Upper lobe of right lung (tissue), 1 donor: ENCODE data around the gene TTYH1. TPM values are rescaled to one million over a fixed set of nuclear protein-coding genes. Genes with fewer than 3 reads are reported as not detected.

Experiments used
- ATAC-seq: fragments of 200-7000 bp; cut with Tn5 transposase; one replicate; pipeline ENCODE4 v1.9.1; 2020; ENCODE audit warnings: mild to moderate bottlenecking, moderate library complexity
- DNase-seq: peaks from one replicate; pipeline ENCODE4 v3.0.0-alpha.2; 2020
- H3K27ac ChIP-seq: fragments of 200-600 bp; one replicate; pipeline ENCODE4 v1.8.0; 2022
- H3K27me3 ChIP-seq: fragments of 200-600 bp; one replicate; pipeline ENCODE4 v1.8.0; 2022; ENCODE audit warnings: mild to moderate bottlenecking
- H3K36me3 ChIP-seq: fragments of 200-600 bp; one replicate; pipeline ENCODE4 v1.8.0; 2022
- H3K4me1 ChIP-seq: fragments of 200-600 bp; one replicate; pipeline ENCODE4 v1.8.0; 2022
- H3K4me3 ChIP-seq: fragments of 200-600 bp; one replicate; pipeline ENCODE4 v1.8.0; 2022; ENCODE audit warnings: mild to moderate bottlenecking
- H3K9me3 ChIP-seq: fragments of 200-600 bp; one replicate; pipeline ENCODE4 v1.8.0; 2022
- CTCF ChIP-seq: fragments of 200-600 bp; IDR thresholded peaks from one replicate; pipeline ENCODE4 v1.8.0; 2022; ENCODE audit warnings: antibody characterized with exemption
- intact Hi-C: fragments of 100-400 bp; cut with DNase I; formaldehyde crosslinking; loops from one replicate; pipeline ENCODE4 v1.11.0; 2022
- total RNA-seq: library from RNA; stranded (reverse); fragmentation: NEBNext Ultra II Directional; extraction: Animal tissue kit (Norgen Biotek cat#: 25700); gene quantifications from one replicate; pipeline ENCODE4 v1.2.1, GENCODE V29; 2021
- donor health status: DM: no; HTN: yes; CAD: no; lungs with severe emphysema.

Gene TTYH1
- total RNA-seq, 1 donor from 2014 or later = not detected

- Histone ChIP-seq H3K9me3 (no peaks in the 10 kb centered on the region), H3K27me3 (peaks cover 59% of the 10 kb centered on the region), H3K27ac (no peak overlapping the region), H3K4me1 (no peaks in the 10 kb centered on the region), H3K36me3 (no peaks in the 10 kb centered on the region), H3K4me3 (no peak overlapping the region)
- ATAC-seq = no peak
- DNase-seq = no peak
- intact Hi-C loops = no loop called here
- TF ChIP-seq CTCF = no peak
Measured at GRCh38 chr19:54412877-54413276, 2.4 kb upstream of the TTYH1 start.

GRCh38 chr19:54414156-54414555 is 1.1 kb upstream of the TTYH1 start:
- ATAC-seq = no peak
- no peaks in the 10 kb centered on the region for H3K9me3 ChIP-seq
- no peaks in the 10 kb centered on the region for H3K36me3 ChIP-seq
- H3K27me3 ChIP-seq = peaks cover 68% of the 10 kb centered on the region
- no peak overlapping the region for H3K27ac ChIP-seq
- no peak for TF ChIP-seq CTCF
- H3K4me1 ChIP-seq = no peaks in the 10 kb centered on the region
- H3K4me3 ChIP-seq = no peak overlapping the region
- no peak for DNase-seq
- intact Hi-C loops = no loop called here

- no peak for TF ChIP-seq CTCF
- no peak overlapping the region for H3K27ac ChIP-seq
- intact Hi-C loops = no loop called here
- no peak overlapping the region for H3K4me3 ChIP-seq
- no peaks in the 10 kb centered on the region for H3K36me3 ChIP-seq
- DNase-seq (no peak), ATAC-seq (no peak)
- no peaks in the 10 kb centered on the region for H3K9me3 ChIP-seq
- no peaks in the 10 kb centered on the region for H3K4me1 ChIP-seq
- H3K27me3 ChIP-seq = peaks cover 74% of the 10 kb centered on the region
Measured at GRCh38 chr19:54415901-54416673, 823 bp downstream of the TTYH1 start.

GRCh38 chr19:54416695-54417491 is 1.6 kb downstream of the TTYH1 start:
- Histone ChIP-seq H3K9me3 (no peaks in the 10 kb centered on the region), H3K36me3 (no peaks in the 10 kb centered on the region), H3K4me3 (no peak overlapping the region), H3K27ac (no peak overlapping the region), H3K27me3 (peaks cover 81% of the 10 kb centered on the region), H3K4me1 (no peaks in the 10 kb centered on the region)
- no peak for DNase-seq
- intact Hi-C loops = no loop called here
- no peak for TF ChIP-seq CTCF
- no peak for ATAC-seq

- no peak overlapping the region for H3K27ac ChIP-seq
- intact Hi-C loops = no loop called here
- TF ChIP-seq CTCF = no peak
- no peaks in the 10 kb centered on the region for H3K36me3 ChIP-seq
- ATAC-seq = peak; percentile 4
- DNase-seq = no peak
- H3K9me3 ChIP-seq = no peaks in the 10 kb centered on the region
- peaks cover 76% of the 10 kb centered on the region for H3K27me3 ChIP-seq
- H3K4me3 ChIP-seq = no peak overlapping the region
- no peaks in the 10 kb centered on the region for H3K4me1 ChIP-seq
Measured at GRCh38 chr19:54418030-54418929, 3.0 kb downstream of the TTYH1 start.
